GM23248 (cell line): ENCODE results near the gene CCM2.

Experiments
- EZH2 ChIP-seq: fragments of 200-600 bp; sonication (generic); IDR thresholded peaks from 2 replicates; pipeline ENCODE4 v1.6.1; 2018; ENCODE audit warnings: antibody characterized with exemption, mild to moderate bottlenecking; ENCODE audit not compliant: insufficient read depth, poor library complexity, severe bottlenecking
- EZH2phosphoT487 ChIP-seq: fragments of 200-600 bp; sonication (generic); IDR thresholded peaks from 2 replicates; pipeline ENCODE4 v1.6.1; 2018; ENCODE audit warnings: antibody characterized with exemption, moderate library complexity, mild to moderate bottlenecking, low read depth; ENCODE audit not compliant: insufficient read depth

DNA sequence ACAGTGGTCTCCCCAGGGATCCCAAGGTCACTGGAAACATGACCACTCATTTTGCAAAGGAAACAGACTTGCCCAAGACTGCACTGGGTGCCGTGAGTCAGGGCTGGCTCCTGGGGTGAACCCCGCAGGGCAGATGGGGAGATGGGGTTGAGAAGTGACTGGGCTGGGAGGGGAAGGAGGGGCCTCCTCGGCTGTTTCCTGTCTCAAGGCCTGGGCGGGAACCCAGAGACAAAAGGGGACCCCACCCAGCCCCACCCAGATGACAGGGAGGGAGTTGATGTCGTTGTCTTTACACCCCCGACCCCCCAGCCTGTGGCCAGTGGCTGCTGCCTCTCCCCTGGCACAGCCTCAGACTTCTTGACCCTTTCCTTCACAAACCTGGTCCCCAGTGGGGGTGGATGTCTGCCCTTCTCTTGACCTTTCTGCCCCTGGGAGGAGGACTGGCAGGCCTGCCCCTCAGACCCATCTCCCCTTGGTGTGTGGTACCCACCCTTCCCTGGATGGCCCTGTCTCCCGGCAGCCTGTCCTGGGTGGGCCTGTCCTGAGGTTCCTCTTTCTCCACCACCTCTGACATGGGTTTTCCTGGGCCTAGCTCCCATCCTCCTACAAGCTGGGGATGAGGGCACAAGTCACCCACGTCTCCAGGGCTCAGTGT, 22.6 kb upstream of the CCM2 start:
- TF ChIP-seq EZH2 (no peak), EZH2phosphoT487 (no peak)
